Gastrocnemius medialis (tissue), 4 donors: ENCODE data around the gene NR0B2. TPM values are rescaled to one million over a fixed set of nuclear protein-coding genes. Genes with fewer than 3 reads are reported as not detected.

Experiments used
- ATAC-seq, 2 donors: fragments of 150-250 bp; one replicate each; pipeline ENCODE4 v1.9.1; 2016
- DNase-seq, 2 donors: peaks; one replicate each; pipeline ENCODE4 v3.0.0-alpha.2; 2019
- H3K27ac ChIP-seq, 4 donors: fragments of 200-600 bp; sonication (generic); 1 replicate in 1 of 4; 2 replicates in 3 of 4; pipeline ENCODE4 v1.5.1; 2016 to 2018; ENCODE audit warnings: mild to moderate bottlenecking in 2 of 4, moderate library complexity in 1 of 4
- H3K27me3 ChIP-seq, 3 donors: fragments of 200-600 bp; sonication (generic) in 2 of 3; 1 replicate in 1 of 3; 2 replicates in 2 of 3; pipeline versions ENCODE4 v1.5.1 to v1.6.0; 2016 to 2019; ENCODE audit warnings: mild to moderate bottlenecking in 1 of 3, moderate library complexity in 1 of 3
- H3K36me3 ChIP-seq, 2 donors: fragments of 200-600 bp; sonication (generic) in 1 of 2; one replicate each; pipeline ENCODE4 v1.5.1; 2017 to 2018
- H3K4me1 ChIP-seq, 2 donors: fragments of 200-600 bp; sonication (generic) in 1 of 2; one replicate each; pipeline ENCODE4 v1.5.1; 2016 to 2017; ENCODE audit warnings: mild to moderate bottlenecking in 2 of 2
- H3K4me3 ChIP-seq, 4 donors: fragments of 200-600 bp; sonication (generic) in 3 of 4; 1 replicate in 1 of 4; 2 replicates in 3 of 4; pipeline ENCODE4 v1.5.1; 2016 to 2019; ENCODE audit warnings: mild to moderate bottlenecking in 2 of 4
- H3K9me3 ChIP-seq, 3 donors: fragments of 200-600 bp; sonication (generic) in 2 of 3; 1 replicate in 1 of 3; 2 replicates in 2 of 3; pipeline ENCODE4 v1.5.1; 2016 to 2019
- POLR2A ChIP-seq, 2 donors: fragments of 450-650 bp; IDR thresholded peaks; one replicate each; pipeline ENCODE4 v1.6.1; 2017; ENCODE audit warnings: antibody characterized with exemption in 2 of 2, mild to moderate bottlenecking in 2 of 2, moderate library complexity in 2 of 2
- in situ Hi-C, 4 donors: fragments of 200-750 bp; cut with MboI; loops; one replicate each; pipeline versions ENCODE4 v1.15.0 to v1.8.0; 2017; ENCODE audit warnings: low sequenced_read_pairs in 4 of 4
- intact Hi-C: fragments of 100-400 bp; cut with DNase I; formaldehyde crosslinking; loops from one replicate; pipeline ENCODE4 v1.15.1; 2023; ENCODE audit warnings: low total_unique reads
- total RNA-seq, 4 donors: library from RNA; depleted of rRNA; stranded (reverse); fragments of >200 nt; gene quantifications; one replicate each; pipeline versions ENCODE4 v1.1.0 to v1.2.3, GENCODE V29; 2016
- TF ChIP-seq, protein P1 (sequence below), 5 experiments: fragments of 450-650 bp in 3 of 5; fragments of 200-600 bp in 2 of 5; sonication (generic) in 2 of 5; IDR thresholded peaks in 4 of 5; conservative IDR thresholded peaks in 1 of 5; 1 replicate in 4 of 5; 2 replicates in 1 of 5; pipeline ENCODE4 v1.5.1; 2016 to 2019; ENCODE audit warnings: antibody characterized with exemption in 5 of 5, mild to moderate bottlenecking in 3 of 5, moderate library complexity in 3 of 5

The NR0B2 gene
- total RNA-seq, 4 donors from 2014 or later = 0.31 TPM; not detected in 3

GRCh38 chr1:26921540-26922430, 8.0 kb upstream of the NR0B2 start, which contains the start of gene NUDC:
Gene NUDC, plus strand, starts transcription at chr1:26921743. Its CDS starts 106 bp downstream, at chr1:26921849.
- Histone ChIP-seq H3K9me3 (no peaks in the 10 kb centered on the region), H3K27me3 (no peaks in the 10 kb centered on the region), H3K4me3 (peak within 1 kb of the TSS; percentile 85 to 97 (median 88)), H3K4me1 (peaks cover 16 to 20% of the 10 kb centered on the region in 2 donors), H3K36me3 (peaks cover 0 to 26% of the 10 kb centered on the region in 2 donors), H3K27ac (peak within 1 kb of the TSS; percentile 86 to 94 (median 90))
- intact Hi-C loops (loop anchor here (2.0 kb wide), 1 partner anchor 31 kb away; the partner anchor contains the start of gene GPN2), in situ Hi-C loops (no loop called here)
- peak; percentile 97 for DNase-seq
- TF ChIP-seq, protein P1, sequence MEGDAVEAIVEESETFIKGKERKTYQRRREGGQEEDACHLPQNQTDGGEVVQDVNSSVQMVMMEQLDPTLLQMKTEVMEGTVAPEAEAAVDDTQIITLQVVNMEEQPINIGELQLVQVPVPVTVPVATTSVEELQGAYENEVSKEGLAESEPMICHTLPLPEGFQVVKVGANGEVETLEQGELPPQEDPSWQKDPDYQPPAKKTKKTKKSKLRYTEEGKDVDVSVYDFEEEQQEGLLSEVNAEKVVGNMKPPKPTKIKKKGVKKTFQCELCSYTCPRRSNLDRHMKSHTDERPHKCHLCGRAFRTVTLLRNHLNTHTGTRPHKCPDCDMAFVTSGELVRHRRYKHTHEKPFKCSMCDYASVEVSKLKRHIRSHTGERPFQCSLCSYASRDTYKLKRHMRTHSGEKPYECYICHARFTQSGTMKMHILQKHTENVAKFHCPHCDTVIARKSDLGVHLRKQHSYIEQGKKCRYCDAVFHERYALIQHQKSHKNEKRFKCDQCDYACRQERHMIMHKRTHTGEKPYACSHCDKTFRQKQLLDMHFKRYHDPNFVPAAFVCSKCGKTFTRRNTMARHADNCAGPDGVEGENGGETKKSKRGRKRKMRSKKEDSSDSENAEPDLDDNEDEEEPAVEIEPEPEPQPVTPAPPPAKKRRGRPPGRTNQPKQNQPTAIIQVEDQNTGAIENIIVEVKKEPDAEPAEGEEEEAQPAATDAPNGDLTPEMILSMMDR (IDR thresholded peaks at IDR 0.05 in 4 of 5, conservative IDR thresholded peaks at IDR 0.05 in 1 of 5) = no peak
- peak; percentile 90 to 94 for TF ChIP-seq POLR2A (IDR thresholded peaks at IDR 0.05)
- peak; percentile 99 for ATAC-seq

- peak overlapping the region; percentile 86 to 94 (median 90) for H3K27ac ChIP-seq
- no peak for TF ChIP-seq POLR2A (IDR thresholded peaks at IDR 0.05)
- TF ChIP-seq, protein P1 (IDR thresholded peaks at IDR 0.05 in 4 of 5, conservative IDR thresholded peaks at IDR 0.05 in 1 of 5) = no peak
- peak overlapping the region; percentile 85 to 97 (median 88) for H3K4me3 ChIP-seq
- DNase-seq = no peak
- H3K4me1 ChIP-seq = peaks cover 16 to 20% of the 10 kb centered on the region in 2 donors
- H3K9me3 ChIP-seq = no peaks in the 10 kb centered on the region
- peak; percentile 63 for ATAC-seq
- in situ Hi-C loops (no loop called here), intact Hi-C loops (loop anchor here (2.0 kb wide), 1 partner anchor 30 kb away; the partner anchor contains the start of gene GPN2)
- H3K27me3 ChIP-seq = no peaks in the 10 kb centered on the region
- H3K36me3 ChIP-seq = peaks cover 0 to 20% of the 10 kb centered on the region in 2 donors
These were observed 7.4 kb upstream of the NR0B2 start for GRCh38 chr1:26921126-26921539.

DNA sequence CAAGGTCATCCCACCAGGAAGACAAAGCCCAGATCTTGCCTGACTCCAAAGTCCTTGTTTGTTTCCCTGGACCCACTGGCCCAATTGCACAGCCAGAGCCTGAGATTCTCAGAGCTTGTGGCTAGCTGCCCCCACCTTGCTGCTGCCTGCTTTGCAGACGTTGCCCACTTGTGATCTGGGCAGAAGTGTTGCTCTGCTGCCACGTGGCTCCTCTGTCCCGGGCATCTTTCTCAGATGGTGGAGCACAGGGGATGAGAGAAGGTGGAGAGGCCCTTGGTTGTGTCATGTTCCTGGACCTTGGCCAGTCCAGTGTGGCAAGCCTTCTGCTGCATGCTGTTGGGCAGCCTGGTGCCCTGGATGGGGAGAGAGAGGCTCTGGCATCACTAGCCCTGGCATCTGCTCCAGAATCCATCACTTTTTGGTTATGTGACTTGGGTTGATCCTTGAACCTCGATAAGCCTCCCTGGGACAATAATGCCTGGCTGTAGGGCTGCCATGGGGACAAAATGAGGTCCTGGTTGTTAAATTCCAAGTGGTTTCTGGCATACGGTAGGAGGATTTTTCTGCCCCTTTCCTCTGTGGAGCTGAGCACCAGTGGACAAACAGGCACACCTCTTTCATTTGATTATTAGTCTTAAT, 1.5 kb upstream of the NR0B2 start:
- Histone ChIP-seq H3K9me3 (no peaks in the 10 kb centered on the region), H3K4me3 (no peak overlapping the region), H3K4me1 (peaks cover 8 to 9% of the 10 kb centered on the region in 2 donors), H3K36me3 (no peaks in the 10 kb centered on the region), H3K27ac (peak overlapping the region in 2 of 4 donors; percentile 73), H3K27me3 (no peaks in the 10 kb centered on the region)
- TF ChIP-seq POLR2A (IDR thresholded peaks at IDR 0.05) = no peak
- TF ChIP-seq, protein P1 (IDR thresholded peaks at IDR 0.05 in 4 of 5, conservative IDR thresholded peaks at IDR 0.05 in 1 of 5) = no peak
- intact Hi-C loops (no loop called here), in situ Hi-C loops (no loop called here)
- DNase-seq (peak in 1 of 2 donors; percentile 53), ATAC-seq (peak in 1 of 2 donors; percentile 49)

- H3K27me3 ChIP-seq = no peaks in the 10 kb centered on the region
- intact Hi-C loops = no loop called here
- H3K36me3 ChIP-seq = no peaks in the 10 kb centered on the region
- TF ChIP-seq, protein P1 (IDR thresholded peaks at IDR 0.05 in 4 of 5, conservative IDR thresholded peaks at IDR 0.05 in 1 of 5) = no peak
- TF ChIP-seq POLR2A (IDR thresholded peaks at IDR 0.05) = no peak
- peak overlapping the region in 1 of 4 donors; percentile 18 for H3K4me3 ChIP-seq
- DNase-seq = no peak
- peaks cover 8 to 9% of the 10 kb centered on the region in 2 donors for H3K4me1 ChIP-seq
- H3K9me3 ChIP-seq = no peaks in the 10 kb centered on the region
- H3K27ac ChIP-seq = peak overlapping the region; percentile 72 to 74 (median 73)
- ATAC-seq = peak in 1 of 2 donors; percentile 4
- in situ Hi-C loops = no loop called here
These were observed 404 bp downstream of the NR0B2 start for GRCh38 chr1:26913389-26913753.
